H1 (cell line): Measurements from ENCODE around the gene CDK8. TPM values are rescaled to one million over a fixed set of nuclear protein-coding genes. Genes with fewer than 3 reads are reported as not detected.
A peak's percentile ranks its signal among the peaks of the same experiment; 100 is the strongest.

Experiments used
- CTCF ChIA-PET: fragments of 300-600 bp; sonication (Branson Sonifier 250); formaldehyde crosslinking; loops from one replicate; lab custom pipeline; 2021; ENCODE audit not compliant: partially characterized antibody; lab: Charles Lee
- POLR2A ChIA-PET: fragments of 300-600 bp; sonication (Branson Sonifier 250); formaldehyde crosslinking; loops from one replicate; lab custom pipeline; 2021; ENCODE audit warnings: inconsistent platforms; ENCODE audit not compliant: partially characterized antibody; lab: Charles Lee
- DNase-seq, 2 experiments: peaks; one replicate each; pipeline versions ENCODE4 v3.0.0 to v3.0.0-alpha.2; 2010 to 2022; ENCODE audit warnings: low spot score in 2 of 2, low read depth in 1 of 2, mixed read lengths in 1 of 2
- FAIRE-seq: peaks from 2 replicates; lab custom pipeline; 2011; peaks lifted over from hg19 to GRCh38; lab: Jason Lieb, UNC
- H2AFZ ChIP-seq: 2 replicates; pipeline ENCODE4 v1.8.1; 2012; ENCODE audit warnings: low read length, inconsistent platforms
- H2AK5ac ChIP-seq: 2 replicates; pipeline ENCODE4 v1.6.1; 2013; ENCODE audit warnings: low read depth, low read length
- H2BK120ac ChIP-seq: replicated peaks from 2 replicates; pipeline ENCODE3; 2013; ENCODE audit warnings: low read depth, low read length, inconsistent platforms
- H2BK12ac ChIP-seq: 2 replicates; pipeline ENCODE4 v1.6.1; 2013; ENCODE audit warnings: low read depth, low read length
- H2BK15ac ChIP-seq: 2 replicates; pipeline ENCODE4 v1.6.1; 2013; ENCODE audit warnings: low read length
- H2BK20ac ChIP-seq: 2 replicates; pipeline ENCODE4 v1.6.1; 2013; ENCODE audit warnings: low read length
- H2BK5ac ChIP-seq: 2 replicates; pipeline ENCODE4 v1.6.1; 2013; ENCODE audit warnings: low read depth, low read length
- H3K14ac ChIP-seq: 2 replicates; pipeline ENCODE4 v1.6.1; 2013; ENCODE audit warnings: inconsistent platforms; ENCODE audit not compliant: insufficient read length
- H3K18ac ChIP-seq: 2 replicates; pipeline ENCODE4 v1.6.1; 2013; ENCODE audit warnings: low read length; ENCODE audit errors: extremely low read depth
- H3K23ac ChIP-seq: 2 replicates; pipeline ENCODE4 v1.6.1; 2013; ENCODE audit warnings: inconsistent platforms; ENCODE audit not compliant: insufficient read length
- H3K23me2 ChIP-seq: 2 replicates; pipeline ENCODE4 v1.6.1; 2013; ENCODE audit warnings: low read depth, low read length
- H3K27ac ChIP-seq: 2 replicates; pipeline ENCODE4 v1.6.1; 2011; ENCODE audit warnings: low read depth, low read length, inconsistent platforms
- H3K27me3 ChIP-seq, 4 experiments: replicated peaks in 1 of 4; 1 replicate in 1 of 4; 2 replicates in 3 of 4; pipeline versions ENCODE4 v1.6.1 to v1.8.1; 2011 to 2013; ENCODE audit warnings: low read length in 3 of 4, mild to moderate bottlenecking in 3 of 4, inconsistent platforms in 2 of 4, mixed read lengths in 2 of 4, moderate library complexity in 1 of 4; ENCODE audit not compliant: control insufficient read depth in 3 of 4, insufficient read depth in 3 of 4; ENCODE audit errors: extremely low read depth in 1 of 4
- H3K36me3 ChIP-seq, 4 experiments: 2 replicates each; pipeline versions ENCODE4 v1.6.1 to v1.8.1; 2011 to 2013; ENCODE audit warnings: mild to moderate bottlenecking in 4 of 4, low read length in 3 of 4, moderate library complexity in 2 of 4, control low read depth in 1 of 4, inconsistent platforms in 1 of 4; ENCODE audit not compliant: insufficient read depth in 4 of 4, control insufficient read depth in 2 of 4
- H3K4ac ChIP-seq: replicated peaks from 2 replicates; pipeline ENCODE3; 2013; ENCODE audit warnings: low read length, low read depth, mixed read lengths, inconsistent platforms; ENCODE audit not compliant: insufficient read length
- H3K4me1 ChIP-seq, 4 experiments: replicated peaks in 1 of 4; 1 replicate in 1 of 4; 2 replicates in 3 of 4; pipeline versions ENCODE4 v1.6.1 to v1.8.1; 2011 to 2013; ENCODE audit warnings: low read length in 3 of 4, inconsistent platforms in 2 of 4, mixed read lengths in 1 of 4; ENCODE audit not compliant: insufficient read depth in 4 of 4, control insufficient read depth in 3 of 4
- H3K4me2 ChIP-seq, 2 experiments: 2 replicates each; pipeline versions ENCODE4 v1.6.1 to v1.8.1; 2011 to 2013; ENCODE audit warnings: low read depth in 2 of 2, low read length in 2 of 2, control low read depth in 1 of 2, inconsistent platforms in 1 of 2, mild to moderate bottlenecking in 1 of 2; ENCODE audit not compliant: insufficient read depth in 1 of 2
- H3K4me3 ChIP-seq, 4 experiments: fragments of 200-600, 300-600 bp in 1 of 4; sonication (generic), shearing (Covaris generic), sonication (Bioruptor Twin) in 1 of 4; 2 replicates each; pipeline versions ENCODE4 v1.5.1 to v1.8.1; 2011 to 2016; ENCODE audit warnings: low read length in 4 of 4, low read depth in 3 of 4, control low read depth in 2 of 4, inconsistent platforms in 2 of 4, mild to moderate bottlenecking in 2 of 4, mixed read lengths in 1 of 4, moderate library complexity in 1 of 4; ENCODE audit not compliant: insufficient read depth in 2 of 4; ENCODE audit errors: extremely low read depth in 1 of 4
- H3K56ac ChIP-seq: replicated peaks from 2 replicates; pipeline ENCODE3; 2013; ENCODE audit warnings: low read depth, mild to moderate bottlenecking, mixed read lengths, low read length, inconsistent platforms; ENCODE audit not compliant: insufficient read length
- H3K79me1 ChIP-seq: 2 replicates; pipeline ENCODE4 v1.6.1; 2013; ENCODE audit warnings: low read depth, low read length, control low read depth
- H3K79me2 ChIP-seq, 2 experiments: 2 replicates each; pipeline versions ENCODE4 v1.6.1 to v1.8.1; 2012 to 2013; ENCODE audit warnings: low read length in 2 of 2, mild to moderate bottlenecking in 2 of 2, inconsistent platforms in 1 of 2; ENCODE audit not compliant: insufficient read depth in 2 of 2, control insufficient read depth in 1 of 2
- H3K9ac ChIP-seq, 4 experiments: replicated peaks in 1 of 4; 1 replicate in 1 of 4; 2 replicates in 3 of 4; pipeline versions ENCODE4 v1.6.1 to v1.8.1; 2011 to 2013; ENCODE audit warnings: low read depth in 3 of 4, low read length in 3 of 4, control low read depth in 2 of 4, mild to moderate bottlenecking in 2 of 4, moderate library complexity in 2 of 4, inconsistent platforms in 1 of 4; ENCODE audit errors: extremely low read depth in 1 of 4
- H3K9me3 ChIP-seq, 2 experiments: 2 replicates each; pipeline versions ENCODE4 v1.6.1 to v1.8.1; 2012 to 2013; ENCODE audit warnings: mild to moderate bottlenecking in 2 of 2, moderate library complexity in 2 of 2, control low read depth in 1 of 2, inconsistent platforms in 1 of 2, low read depth in 1 of 2, low read length in 1 of 2, mixed read lengths in 1 of 2; ENCODE audit not compliant: insufficient read depth in 2 of 2
- H4K20me1 ChIP-seq, 2 experiments: replicated peaks in 1 of 2; 2 replicates each; pipeline versions ENCODE3 to v1.8.1; 2011 to 2013; ENCODE audit warnings: inconsistent platforms in 2 of 2, low read length in 2 of 2, mild to moderate bottlenecking in 1 of 2; ENCODE audit not compliant: insufficient read depth in 2 of 2, control insufficient read depth in 1 of 2
- H4K5ac ChIP-seq: 2 replicates; pipeline ENCODE4 v1.6.1; 2013; ENCODE audit warnings: low read length, low read depth, mixed read lengths, inconsistent platforms; ENCODE audit not compliant: insufficient read length
- H4K8ac ChIP-seq: 2 replicates; pipeline ENCODE4 v1.8.0; 2013; ENCODE audit warnings: mild to moderate bottlenecking, moderate library complexity, low read length, inconsistent platforms; ENCODE audit not compliant: insufficient read depth; ENCODE audit errors: extremely low read depth
- H4K91ac ChIP-seq: replicated peaks from 2 replicates; pipeline ENCODE3; 2013; ENCODE audit warnings: low read length, mixed read lengths, inconsistent platforms; ENCODE audit not compliant: insufficient read length
- BACH1 ChIP-seq: IDR thresholded peaks from 2 replicates; pipeline ENCODE4 v1.6.1; 2012; ENCODE audit warnings: low read length, improper control_type of control experiment
- CEBPB ChIP-seq: IDR thresholded peaks from 2 replicates; pipeline ENCODE4 v1.6.1; 2012; ENCODE audit warnings: low read depth, low read length
- CHD1 ChIP-seq: IDR thresholded peaks from 2 replicates; pipeline ENCODE4 v1.6.1; 2012; ENCODE audit warnings: low read depth, low read length, improper control_type of control experiment
- CTBP2 ChIP-seq: IDR thresholded peaks from 2 replicates; pipeline ENCODE4 v1.7.0; 2011; ENCODE audit warnings: borderline replicate concordance, mild to moderate bottlenecking, moderate library complexity, mixed read lengths, low read length; ENCODE audit not compliant: insufficient read depth, insufficient read length
- EZH2 ChIP-seq: fragments of 200-600 bp; sonication (generic); IDR thresholded peaks from 2 replicates; pipeline ENCODE4 v1.7.1; 2012; ENCODE audit warnings: low read depth, mild to moderate bottlenecking, moderate library complexity, low read length, inconsistent platforms; ENCODE audit not compliant: severe bottlenecking
- FOSL1 ChIP-seq: IDR thresholded peaks from 2 replicates; pipeline ENCODE4 v1.6.1; 2011; ENCODE audit warnings: mild to moderate bottlenecking, low read depth, low read length, moderate library complexity; ENCODE audit not compliant: insufficient read depth
- KDM5A ChIP-seq: fragments of 200-600 bp; IDR thresholded peaks from 2 replicates; pipeline ENCODE4 v1.7.1; 2012; ENCODE audit warnings: mild to moderate bottlenecking, low read length, inconsistent platforms, mixed read lengths
- POLR2A ChIP-seq, 2 experiments: IDR thresholded peaks; 1 replicate in 1 of 2; 2 replicates in 1 of 2; pipeline ENCODE4 v1.6.1; 2011; ENCODE audit warnings: low read depth in 2 of 2, low read length in 2 of 2, mild to moderate bottlenecking in 2 of 2; ENCODE audit errors: control extremely low read depth in 1 of 2
- POLR2AphosphoS5 ChIP-seq: IDR thresholded peaks from 2 replicates; pipeline ENCODE4 v1.6.1; 2011; ENCODE audit warnings: low read depth, low read length
- SP1 ChIP-seq: IDR thresholded peaks from 2 replicates; pipeline ENCODE4 v1.6.1; 2011; ENCODE audit warnings: low read depth, low read length
- SP2 ChIP-seq: IDR thresholded peaks from 2 replicates; pipeline ENCODE4 v1.6.1; 2012; ENCODE audit warnings: mild to moderate bottlenecking, low read length, inconsistent platforms
- TCF12 ChIP-seq: IDR thresholded peaks from 2 replicates; pipeline ENCODE4 v1.6.1; 2011; ENCODE audit warnings: low read depth, mild to moderate bottlenecking, low read length
- WGBS, 2 experiments: shearing (Covaris generic) in 1 of 2; methylation state at CpG; one replicate each; pipeline versions ENCODE4 v1.1.6 to v1.1.7; 2013 to 2015; ENCODE audit warnings: low lambda C conversion rate in 2 of 2, mixed read lengths in 2 of 2, inconsistent platforms in 1 of 2, low coverage in 1 of 2, missing lambda C conversion rate in 1 of 2; ENCODE audit not compliant: insufficient replicate concordance in 2 of 2, insufficient coverage in 1 of 2, insufficient read length in 1 of 2; ENCODE audit errors: extremely low coverage in 1 of 2, missing lambda C conversion rate in 1 of 2; 5-methylcytosine and 5-hydroxymethylcytosine counted together
- polyA plus RNA-seq, 7 experiments: library from polyadenylated mRNA; depleted of rRNA in 3 of 7; stranded (reverse) in 5 of 7; unstranded in 2 of 7; fragments of >200 nt in 5 of 7; fragments of 200-250 nt in 2 of 7; gene quantifications; 1 replicate in 5 of 7; 2 replicates in 1 of 7; 4 replicates in 1 of 7; pipeline versions ENCODE4 v1.2.1 to v1.2.3, GENCODE V29; 2011 to 2013; ENCODE audit warnings: missing spikeins in 2 of 7, mixed read lengths in 2 of 7
- total RNA-seq: library from RNA; stranded (reverse); fragmentation: NEBNext Ultra II Directional; extraction: Animal tissue kit (Norgen Biotek cat#: 25700); gene quantifications from 2 replicates; pipeline ENCODE4 v1.2.1, GENCODE V29; 2021
- TF ChIP-seq, protein P1 (sequence below): IDR thresholded peaks from 2 replicates; pipeline ENCODE4 v1.6.1; 2012; ENCODE audit warnings: inconsistent platforms

The CDK8 gene
- total and polyA plus RNA-seq, 2 of the 8 experiments (the other 6 are each of a cell fraction or from before 2014, with no cell fraction given): 22.1 to 25.6 TPM

DNA sequence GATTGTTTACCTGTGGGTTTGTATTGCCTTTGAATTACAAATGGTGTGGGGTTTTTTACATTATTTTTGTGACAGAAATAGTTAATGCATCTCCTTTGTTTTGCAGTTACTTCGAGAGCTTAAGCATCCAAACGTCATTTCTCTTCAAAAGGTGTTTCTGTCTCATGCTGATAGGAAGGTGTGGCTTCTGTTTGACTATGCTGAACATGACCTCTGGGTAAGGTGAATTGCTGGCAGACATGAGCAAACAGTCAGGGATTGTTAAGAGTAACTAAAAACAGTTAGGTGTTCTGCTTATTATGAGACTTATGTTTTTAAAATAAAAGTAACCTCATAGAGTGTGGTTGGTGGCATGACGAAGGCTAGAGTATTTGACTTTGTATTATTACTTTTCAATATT, 95.0 kb downstream of the CDK8 start:
- H2BK120ac ChIP-seq: no peak overlapping the region
- no peak overlapping the region for H3K4me3 ChIP-seq
- H3K4ac ChIP-seq: no peak overlapping the region
- H3K4me2 ChIP-seq: 0 out of 4 replicates have a peak overlapping the region, but pooled peaks of 1 of the 2 experiments have one; percentile 11
- H3K79me1 ChIP-seq: no peaks in the 10 kb centered on the region
- H3K9me3 ChIP-seq: no peaks in the 10 kb centered on the region
- H3K9ac ChIP-seq: no peak overlapping the region
- FAIRE-seq (no peak), DNase-seq (no peak)
- H4K8ac ChIP-seq: no peak overlapping the region
- peaks cover 0 to 3% of the 10 kb centered on the region in 2 experiments for H4K20me1 ChIP-seq
- no peak overlapping the region for H2BK12ac ChIP-seq
- no peak overlapping the region for H4K5ac ChIP-seq
- TF ChIP-seq SP1 (no peak), BACH1 (no peak), FOSL1 (no peak), POLR2AphosphoS5 (no peak), CHD1 (no peak), SP2 (no peak), CTBP2 (no peak), EZH2 (no peak), POLR2A (IDR thresholded peaks at IDR 0.05; ENCODE audit: control extremely low read depth in 1 of 2, low read depth in 2 of 2, low read length in 2 of 2) (no peak), CEBPB (no peak), KDM5A (no peak), TCF12 (no peak)
- TF ChIP-seq, protein P1, sequence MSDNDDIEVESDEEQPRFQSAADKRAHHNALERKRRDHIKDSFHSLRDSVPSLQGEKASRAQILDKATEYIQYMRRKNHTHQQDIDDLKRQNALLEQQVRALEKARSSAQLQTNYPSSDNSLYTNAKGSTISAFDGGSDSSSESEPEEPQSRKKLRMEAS: no peak
- no peak overlapping the region for H3K27ac ChIP-seq
- no peak overlapping the region for H2BK20ac ChIP-seq
- H3K4me1 ChIP-seq: peaks cover 0 to 2% (median 0%) of the 10 kb centered on the region in 4 experiments; a peak in 2 of 7 replicates
- H2AFZ ChIP-seq: no peak overlapping the region
- no peak overlapping the region for H2BK15ac ChIP-seq
- H3K27me3 ChIP-seq: no peaks in the 10 kb centered on the region
- no peak overlapping the region for H3K23ac ChIP-seq
- H2BK5ac ChIP-seq: no peak overlapping the region
- no peak overlapping the region for H3K56ac ChIP-seq
- H3K36me3 ChIP-seq: peaks cover 0 to 4% (median 2%) of the 10 kb centered on the region in 4 experiments; a peak in 4 of 8 replicates
- H3K79me2 ChIP-seq: no peaks in the 10 kb centered on the region
- ChIA-PET CTCF (interaction anchor here (0.6 kb wide), 1 partner anchor 40 kb away, joined by 3 read pairs; no protein-coding TSS in a partner anchor), POLR2A (no interaction called here)
- no peaks in the 10 kb centered on the region for H3K23me2 ChIP-seq
- H2AK5ac ChIP-seq: no peak overlapping the region
- no peak overlapping the region for H4K91ac ChIP-seq
- no peak overlapping the region for H3K18ac ChIP-seq
- WGBS, 2 experiments: 64% methylated on average over 3 of the region's 3 CpGs; no CpG with 5 or more reads in 1 of the 2 experiments
- no peak overlapping the region for H3K14ac ChIP-seq
